GM18502 (cell line): Measurements from ENCODE around the gene COPA.

Experiments used
- ATAC-seq: cut with Tn5 transposase; IDR thresholded peaks from one replicate; pipeline ENCODE4 v1.9.1; 2021; ENCODE audit warnings: mild to moderate bottlenecking; ENCODE audit not compliant: unreplicated experiment, poor library complexity

COPA gene

DNA sequence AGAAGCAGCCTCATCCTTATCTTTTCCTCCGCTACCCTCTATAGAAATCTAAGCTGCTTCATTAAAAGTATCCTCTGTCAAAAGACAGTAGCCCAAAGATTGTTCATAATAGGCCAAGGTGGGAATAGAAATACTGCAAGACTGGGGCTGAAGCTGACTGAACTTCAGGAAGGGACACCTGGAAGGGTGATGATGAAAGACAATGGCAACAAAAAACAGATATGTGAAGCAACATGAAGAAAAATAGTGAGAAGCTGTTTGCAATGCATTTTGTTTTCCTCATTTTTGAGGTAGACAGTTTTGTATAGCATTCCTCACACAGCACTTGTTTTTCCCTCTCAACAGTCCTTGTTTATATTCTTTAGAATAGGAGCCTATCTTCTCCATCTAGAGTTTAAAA is 97.6 kb downstream of the COPA start:
- no peak for ATAC-seq

DNA sequence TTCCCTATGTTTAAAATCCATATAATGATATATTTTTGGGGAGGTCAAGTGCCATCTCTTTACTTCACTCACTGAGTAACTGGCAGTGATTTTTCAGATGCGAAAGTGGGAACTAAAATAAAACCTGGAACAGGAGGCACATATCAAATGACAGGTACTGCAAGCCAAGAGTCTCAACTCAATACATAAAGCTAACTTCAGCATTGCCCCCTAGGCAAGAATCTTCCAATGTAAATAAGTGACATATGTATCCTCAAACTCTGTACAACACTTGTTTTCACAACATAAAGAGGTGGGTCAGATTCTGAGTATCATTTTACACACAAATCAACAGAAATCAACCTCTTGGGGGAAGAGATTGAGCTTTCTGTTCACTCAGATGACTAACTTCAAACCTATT is 98.8 kb downstream of the COPA start:
- ATAC-seq = no peak

DNA sequence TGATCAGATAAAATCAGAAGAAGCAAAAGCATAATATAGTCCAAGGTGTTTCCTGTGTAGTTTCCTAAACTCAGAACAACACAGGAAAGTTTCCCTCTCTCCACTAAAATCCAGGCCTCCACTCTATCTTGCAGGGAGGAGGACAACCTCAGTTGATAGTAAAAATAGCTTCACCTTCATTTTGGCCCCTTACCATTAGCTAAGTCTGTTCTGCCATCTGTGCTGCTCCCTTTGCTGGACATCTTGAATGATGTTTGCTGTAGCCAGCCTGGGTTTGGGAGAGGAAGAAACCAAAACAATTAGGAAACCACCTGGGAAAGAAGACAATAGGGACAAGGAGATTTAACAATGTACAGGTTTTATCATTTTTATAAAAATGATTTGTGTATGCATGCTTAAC is 99.3 kb downstream of the COPA start:
- no peak for ATAC-seq

DNA sequence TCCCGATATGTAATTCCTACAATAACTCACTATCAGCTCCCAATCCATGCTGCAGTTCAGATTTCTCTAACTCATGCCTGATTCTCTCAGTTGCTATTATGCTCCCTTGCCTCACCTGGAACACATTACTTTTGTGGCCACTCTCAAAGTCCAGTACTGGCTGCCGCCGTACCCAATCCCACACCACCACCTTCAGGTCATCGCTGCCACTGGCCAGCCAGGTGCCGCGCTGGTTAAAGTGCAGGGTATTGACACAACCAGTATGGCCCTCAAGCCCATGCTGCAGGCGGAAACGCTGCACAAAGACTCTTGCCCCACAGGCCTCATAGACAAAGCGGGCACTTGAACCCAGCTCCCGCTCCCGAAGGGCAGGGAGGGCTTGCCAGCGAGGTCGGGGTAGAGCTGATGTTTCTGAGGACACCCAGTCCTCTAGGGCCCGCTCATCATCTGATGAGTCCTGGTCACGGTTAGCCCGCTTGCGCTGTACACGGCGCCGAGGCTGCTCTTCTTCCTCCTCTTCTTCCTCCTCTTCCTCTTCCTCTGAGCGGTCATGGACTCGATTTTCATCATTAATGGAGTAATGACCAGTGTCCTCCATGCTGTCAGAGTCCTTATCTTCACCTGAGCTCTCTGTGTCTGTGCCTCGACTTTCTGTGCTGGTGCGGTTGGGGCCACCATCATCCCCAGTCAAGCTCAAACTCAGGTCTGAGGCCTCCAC is 103.3 kb downstream of the COPA start:
- ATAC-seq = no peak
